Measurements from ENCODE around the gene PABPC5. TPM values are rescaled to one million over a fixed set of nuclear protein-coding genes. Genes with fewer than 3 reads are reported as not detected.

The PABPC5 gene
- polyA plus RNA-seq (2012; ENCODE audit: insufficient read depth, insufficient read length, low read depth): not detected

- TF ChIP-seq CTCF (IDR thresholded peaks at IDR 0.05; ENCODE audit: low read depth, low read length): no peak
- Histone ChIP-seq H3K4me1 (no peaks in the 10 kb centered on the region), H3K27me3 (no peaks in the 10 kb centered on the region), H3K36me3 (no peaks in the 10 kb centered on the region), H3K4me3 (ENCODE audit: low read depth, low read length) (no peak within 1 kb of the TSS), H3K9me3 (no peaks in the 10 kb centered on the region)
- DNase-seq: no peak
Measured at GRCh38 chrX:91434351-91435168, at the start of gene PABPC5. Gene PABPC5 (plus strand): TSS chrX:91434839. CDS start chrX:91435578, 739 bp downstream.

GRCh38 chrX:91389026-91389425, 45.6 kb upstream of the PABPC5 start:
- Histone ChIP-seq H3K9me3 (no peaks in the 10 kb centered on the region), H3K27me3 (no peaks in the 10 kb centered on the region), H3K4me1 (no peaks in the 10 kb centered on the region), H3K4me3 (ENCODE audit: low read depth, low read length) (no peak overlapping the region), H3K36me3 (no peaks in the 10 kb centered on the region)
- TF ChIP-seq CTCF (IDR thresholded peaks at IDR 0.05; ENCODE audit: low read depth, low read length): no peak
- no peak for DNase-seq

GRCh38 chrX:91414713-91415112, 19.9 kb upstream of the PABPC5 start:
- no peak for TF ChIP-seq CTCF (IDR thresholded peaks at IDR 0.05; ENCODE audit: low read depth, low read length)
- DNase-seq: no peak
- Histone ChIP-seq H3K9me3 (no peaks in the 10 kb centered on the region), H3K36me3 (no peaks in the 10 kb centered on the region), H3K4me1 (no peaks in the 10 kb centered on the region), H3K4me3 (ENCODE audit: low read depth, low read length) (no peak overlapping the region), H3K27me3 (no peaks in the 10 kb centered on the region)

- TF ChIP-seq CTCF (IDR thresholded peaks at IDR 0.05; ENCODE audit: low read depth, low read length): no peak
- no peaks in the 10 kb centered on the region for H3K4me1 ChIP-seq
- no peaks in the 10 kb centered on the region for H3K36me3 ChIP-seq
- H3K27me3 ChIP-seq: no peaks in the 10 kb centered on the region
- DNase-seq: no peak
- H3K9me3 ChIP-seq: no peaks in the 10 kb centered on the region
- H3K4me3 ChIP-seq (ENCODE audit: low read depth, low read length): no peak overlapping the region
Measured at GRCh38 chrX:91435395-91435794, 756 bp downstream of the PABPC5 start.

Measured in BE2C (cell line).